Stimulated activated CD4-positive, alpha-beta T cell treated with anti-CD3 and anti-CD28 coated beads, Interleukin-2, amount 100 ng/mL, for 24 hours (primary cell): ENCODE measurements around the gene SHMT2.
"Not testable (repeated sequence)": the region's sequence is repeated elsewhere in the genome, so short reads cannot be mapped to it uniquely, and the experiment has no call there.

ENCODE experiments used
- DNase-seq, 2 donors: peaks; one replicate each; pipeline ENCODE4 v3.0.0-alpha.2; 2020

The SHMT2 gene

GRCh38 chr12:57272337-57273151 lies 43.0 kb downstream of the SHMT2 start:
- DNase-seq: no peak

GRCh38 chr12:57273516-57273915 lies 44.0 kb downstream of the SHMT2 start:
- no peak for DNase-seq

- not testable (repeated sequence) for DNase-seq
Measured at GRCh38 chr12:57276233-57276632, 46.7 kb downstream of the SHMT2 start.

DNA sequence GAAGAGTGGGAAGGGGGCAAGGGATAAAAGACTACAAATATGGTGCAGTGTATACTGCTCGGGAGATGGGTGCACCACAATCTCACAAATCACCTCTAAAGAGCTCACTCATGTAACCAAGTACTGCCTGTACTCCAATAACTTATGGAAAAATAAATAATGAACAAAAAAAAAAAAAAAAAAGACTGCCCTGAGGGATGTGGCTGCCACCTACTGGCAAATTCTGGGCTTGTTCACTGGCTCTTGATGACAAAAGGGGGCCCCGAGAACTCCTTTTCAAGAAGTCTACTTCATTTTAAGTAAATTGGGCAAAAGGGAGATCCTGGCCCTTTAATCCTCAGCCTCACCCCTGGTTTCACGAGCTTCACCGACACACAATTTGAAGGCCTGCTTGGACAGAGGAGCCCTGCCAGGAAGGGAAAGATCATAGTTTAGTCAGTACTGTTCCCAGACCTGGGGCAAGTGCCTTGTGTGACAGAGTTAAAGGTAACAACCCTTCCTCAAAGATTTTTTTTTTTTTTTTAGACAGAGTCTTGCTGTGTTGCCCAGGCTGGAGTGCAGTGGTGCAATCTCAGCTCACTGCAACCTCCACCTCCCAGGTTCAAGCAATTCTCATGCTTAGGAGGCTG lies 47.5 kb downstream of the SHMT2 start:
- peak in 1 of 2 donors; percentile 24 for DNase-seq

DNA sequence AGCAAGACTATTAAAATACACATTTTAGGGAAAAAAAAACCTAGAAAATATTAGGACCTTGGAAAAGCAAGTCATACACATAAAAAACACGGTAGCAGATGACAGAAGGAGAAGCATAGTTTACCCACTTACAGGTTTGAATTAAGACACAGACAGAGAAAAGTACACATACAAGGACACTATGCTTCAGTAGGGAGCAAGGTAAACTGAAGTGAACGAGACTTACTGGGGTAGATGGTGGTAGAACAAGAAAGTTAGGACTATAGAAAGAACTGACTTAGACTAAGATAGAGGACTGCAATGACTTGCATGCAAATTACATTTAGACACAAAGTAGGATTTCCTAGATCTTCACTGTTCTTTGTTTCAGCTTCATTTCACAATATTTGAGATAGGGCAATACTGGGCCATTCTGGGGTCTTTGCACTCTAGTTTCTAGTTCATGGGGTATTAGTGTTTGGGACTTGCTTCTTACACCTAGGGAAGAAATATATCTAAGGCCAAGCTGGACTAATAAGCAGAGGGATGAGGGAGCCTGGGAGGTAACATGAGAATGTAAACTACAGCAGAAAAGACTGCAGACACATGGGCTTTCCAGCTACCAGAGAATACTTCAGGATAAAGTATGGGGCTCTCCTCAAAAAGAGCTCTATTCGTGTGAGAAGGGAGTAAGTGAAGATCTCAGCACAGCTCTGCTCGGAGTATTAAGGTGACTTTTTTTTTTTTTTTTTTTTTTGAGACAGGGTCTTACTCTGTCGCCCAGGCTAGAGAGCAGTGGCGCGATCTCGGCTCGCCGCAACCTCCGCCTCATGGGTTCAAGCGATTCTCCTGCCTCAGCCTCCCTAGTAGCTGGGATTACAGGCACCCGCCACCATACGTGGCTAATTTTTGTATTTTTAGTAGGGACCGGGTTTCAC lies 49.2 kb downstream of the SHMT2 start:
- DNase-seq: no peak

- DNase-seq: peak; percentile 70 to 74
Measured at GRCh38 chr12:57280211-57281062, 50.9 kb downstream of the SHMT2 start.

DNA sequence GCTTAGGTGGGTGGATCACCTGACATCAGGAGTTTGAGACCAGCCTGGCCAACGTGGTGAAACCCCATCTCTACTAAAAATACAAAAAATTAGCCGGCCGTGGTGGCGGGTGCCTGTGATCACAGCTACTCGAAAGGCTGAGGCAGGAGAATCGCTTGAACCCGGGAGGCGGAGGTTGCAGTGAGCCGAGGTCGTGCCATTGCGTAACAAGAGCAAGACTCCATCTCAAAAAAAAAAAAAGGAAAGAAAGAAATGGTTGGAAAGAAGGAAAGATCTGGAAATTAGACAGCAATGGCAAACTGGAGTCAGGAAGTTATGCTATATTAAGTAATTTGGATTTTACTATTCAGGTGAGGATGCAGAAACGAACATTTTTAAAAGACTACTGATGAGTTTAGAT lies 52.6 kb downstream of the SHMT2 start:
- DNase-seq: not testable (repeated sequence)
